ENCODE results near the gene SMIM9. TPM values are rescaled to one million over a fixed set of nuclear protein-coding genes. Genes with fewer than 3 reads are reported as not detected.

Gene SMIM9
- polyA plus RNA-seq, 3 donors, result not detected

GRCh38 chrX:154799556-154800348 lies 34.7 kb downstream of the SMIM9 start:
- 80% methylated on average over 1 of the region's 9 CpGs for WGBS (ENCODE audit: insufficient coverage)
- H3K4me1 Mint-ChIP-seq, result peaks cover 78% of the 10 kb centered on the region

More at GRCh38 chrX:154799556-154800348, 34.7 kb downstream of the SMIM9 start:
- peak overlapping the region; percentile 66 for H3K9ac ChIP-seq (ENCODE audit: insufficient read depth, low read length, poor library complexity, severe bottlenecking)
- no peaks in the 10 kb centered on the region for H3K36me3 ChIP-seq (replicated peaks in 1 of 2; ENCODE audit: control insufficient read depth in 1 of 2, insufficient read depth in 2 of 2, low read length in 2 of 2)
- intact Hi-C loops (cut with micrococcal nuclease), result loop anchor here in 1 of 2 donors (5.0 kb wide), 1 partner anchor 37 kb away; the partner anchor contains the start of gene DKC1
- TF ChIP-seq CTCF (IDR thresholded peaks at IDR 0.05), result no peak
- H3K9me3 ChIP-seq (replicated peaks in 1 of 2; ENCODE audit: control insufficient read depth in 1 of 2, insufficient read depth in 1 of 2, low read length in 2 of 2), result no peaks in the 10 kb centered on the region
- Mint-ChIP-seq H3K4me3 (peak overlapping the region; percentile 55 to 56), H3K9me3 (peaks cover 0 to 2% (median 0%) of the 10 kb centered on the region in 7 donors), H3K27me3 (ENCODE audit: low read depth in 3 of 3) (peaks cover 0 to 2% (median 0%) of the 10 kb centered on the region in 3 donors), H3K36me3 (peaks cover 8 to 26% of the 10 kb centered on the region in 2 donors), H3K27ac (peak overlapping the region; percentile 96 to 98 (median 98))
- DNase-seq, result no peak
- peak overlapping the region; percentile 55 for H3K4me2 ChIP-seq (replicated peaks; ENCODE audit: extremely low read depth, low read length, poor library complexity, severe bottlenecking)
- H3K27me3 ChIP-seq (ENCODE audit: control insufficient read depth in 2 of 2, insufficient read depth in 2 of 2, low read length in 2 of 2), result no peaks in the 10 kb centered on the region
- peak overlapping the region; percentile 94 to 100 for H3K27ac ChIP-seq (ENCODE audit: low read depth in 1 of 2, low read length in 2 of 2)
- peaks cover 83% of the 10 kb centered on the region for H3K79me2 ChIP-seq (ENCODE audit: insufficient read depth, low read length)
- peak overlapping the region in 1 of 3 experiments; percentile 50 for H3K4me3 ChIP-seq (replicated peaks in 1 of 3; ENCODE audit: low read depth in 2 of 3, low read length in 3 of 3)
- H2AFZ ChIP-seq (ENCODE audit: insufficient read depth, low read depth, low read length, poor library complexity, severe bottlenecking), result no peak overlapping the region
- H3K4me1 ChIP-seq (ENCODE audit: control insufficient read depth in 1 of 2, insufficient read depth in 2 of 2, low read length in 2 of 2), result peaks cover 87 to 94% of the 10 kb centered on the region in 2 donors
- no peaks in the 10 kb centered on the region for H4K20me1 ChIP-seq (ENCODE audit: insufficient read depth, low read length)

Data from CD14-positive monocyte (primary cell).